Thyroid gland (tissue), 4 donors: ENCODE data around the gene MAGI1. TPM values are rescaled to one million over a fixed set of nuclear protein-coding genes. Genes with fewer than 3 reads are reported as not detected.
A peak's percentile ranks its signal among the peaks of the same experiment; 100 is the strongest.

Experiments used
- DNase-seq, 2 donors: peaks; one replicate each; pipeline ENCODE4 v3.0.0-alpha.2; 2019
- H3K27ac ChIP-seq, 3 donors: fragments of 200-600 bp; sonication (generic); 1 replicate in 2 of 3; 2 replicates in 1 of 3; pipeline ENCODE4 v1.5.1; 2016 to 2019; ENCODE audit warnings: mild to moderate bottlenecking in 1 of 3, moderate library complexity in 1 of 3
- H3K27me3 ChIP-seq: fragments of 200-600 bp; sonication (generic); one replicate; pipeline ENCODE4 v1.5.1; 2019
- H3K36me3 ChIP-seq, 2 donors: fragments of 200-600 bp; sonication (generic); one replicate each; pipeline ENCODE4 v1.5.1; 2016 to 2019
- H3K4me1 ChIP-seq, 2 donors: fragments of 200-600 bp; sonication (generic); one replicate each; pipeline ENCODE4 v1.5.1; 2017 to 2019
- H3K4me3 ChIP-seq, 3 donors: fragments of 200-600 bp; sonication (generic); replicated peaks in 1 of 3; 1 replicate in 2 of 3; 2 replicates in 1 of 3; pipeline ENCODE4 v1.5.1; 2016; ENCODE audit warnings: mild to moderate bottlenecking in 1 of 3
- H3K9me3 ChIP-seq: fragments of 200-600 bp; sonication (generic); one replicate; pipeline ENCODE4 v1.5.1; 2017
- POLR2A ChIP-seq, 2 donors: fragments of 450-650 bp; IDR thresholded peaks; one replicate each; pipeline ENCODE4 v1.6.1; 2017; ENCODE audit warnings: antibody characterized with exemption in 2 of 2, mild to moderate bottlenecking in 2 of 2, moderate library complexity in 1 of 2
- WGBS, 2 donors: methylation state at CpG; one replicate each; pipeline ENCODE4 v1.1.5; 2017; 5-methylcytosine and 5-hydroxymethylcytosine counted together
- intact Hi-C: fragments of 100-400 bp; cut with DNase I; formaldehyde crosslinking; loops from one replicate; pipeline ENCODE4 v1.15.1; 2023
- total RNA-seq, 4 donors: library from RNA; depleted of rRNA; stranded (reverse); fragments of >200 nt; gene quantifications; one replicate each; pipeline ENCODE4 v1.2.3, GENCODE V29; 2016
- TF ChIP-seq, protein P1 (sequence below), 6 experiments: fragments of 200-600 bp in 3 of 6; fragments of 450-650 bp in 3 of 6; sonication (generic) in 3 of 6; IDR thresholded peaks; one replicate each; pipeline ENCODE4 v1.5.1; 2016 to 2019; ENCODE audit warnings: antibody characterized with exemption in 6 of 6, mild to moderate bottlenecking in 2 of 6, inconsistent platforms in 1 of 6, moderate library complexity in 1 of 6

Gene MAGI1
- total RNA-seq, 4 donors from 2014 or later: 60.5 to 123 (median 87.5) TPM

DNA sequence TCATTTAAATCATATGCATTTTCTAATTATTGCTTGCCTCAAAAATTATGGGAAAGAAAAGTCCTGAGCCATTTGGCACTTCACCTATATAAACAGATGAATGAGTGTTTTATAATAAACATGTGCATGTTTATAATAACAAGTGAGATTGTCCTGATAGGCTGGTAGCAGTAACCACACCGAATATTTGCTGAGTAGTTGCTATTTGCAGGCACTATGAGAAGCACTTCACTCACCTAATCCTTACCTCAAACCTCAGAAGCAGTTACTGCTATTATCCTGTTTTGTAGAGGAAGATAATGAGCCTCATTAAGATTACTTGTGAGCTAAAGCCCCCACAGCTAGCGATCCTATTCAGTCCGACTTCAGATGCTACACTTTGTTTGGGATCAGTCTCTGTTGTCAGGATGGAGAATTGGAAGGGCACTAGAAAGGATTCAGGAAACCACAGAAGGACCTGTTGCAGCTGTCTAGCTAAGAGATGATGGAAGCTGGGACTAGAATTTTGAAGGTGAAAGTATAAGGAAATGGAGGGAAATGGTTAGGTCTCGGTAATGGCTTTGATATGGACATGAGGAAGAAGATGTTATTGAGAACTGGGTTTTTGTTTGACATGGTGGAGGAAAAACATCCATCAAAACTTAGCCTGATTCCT is 28.4 kb upstream of the MAGI1 start:
- DNase-seq: no peak
- H3K4me1 ChIP-seq: peaks cover 9 to 14% of the 10 kb centered on the region in 2 donors
- no peaks in the 10 kb centered on the region for H3K9me3 ChIP-seq
- intact Hi-C loops: no loop called here
- no peaks in the 10 kb centered on the region for H3K36me3 ChIP-seq
- H3K4me3 ChIP-seq: no peak overlapping the region
- WGBS, 2 donors: 63 to 65% methylated on average over 4 of the region's 4 CpGs
- H3K27me3 ChIP-seq: no peaks in the 10 kb centered on the region
- peak in 1 of 2 donors; percentile 18 for TF ChIP-seq POLR2A (IDR thresholded peaks at IDR 0.05)
- TF ChIP-seq, protein P1, sequence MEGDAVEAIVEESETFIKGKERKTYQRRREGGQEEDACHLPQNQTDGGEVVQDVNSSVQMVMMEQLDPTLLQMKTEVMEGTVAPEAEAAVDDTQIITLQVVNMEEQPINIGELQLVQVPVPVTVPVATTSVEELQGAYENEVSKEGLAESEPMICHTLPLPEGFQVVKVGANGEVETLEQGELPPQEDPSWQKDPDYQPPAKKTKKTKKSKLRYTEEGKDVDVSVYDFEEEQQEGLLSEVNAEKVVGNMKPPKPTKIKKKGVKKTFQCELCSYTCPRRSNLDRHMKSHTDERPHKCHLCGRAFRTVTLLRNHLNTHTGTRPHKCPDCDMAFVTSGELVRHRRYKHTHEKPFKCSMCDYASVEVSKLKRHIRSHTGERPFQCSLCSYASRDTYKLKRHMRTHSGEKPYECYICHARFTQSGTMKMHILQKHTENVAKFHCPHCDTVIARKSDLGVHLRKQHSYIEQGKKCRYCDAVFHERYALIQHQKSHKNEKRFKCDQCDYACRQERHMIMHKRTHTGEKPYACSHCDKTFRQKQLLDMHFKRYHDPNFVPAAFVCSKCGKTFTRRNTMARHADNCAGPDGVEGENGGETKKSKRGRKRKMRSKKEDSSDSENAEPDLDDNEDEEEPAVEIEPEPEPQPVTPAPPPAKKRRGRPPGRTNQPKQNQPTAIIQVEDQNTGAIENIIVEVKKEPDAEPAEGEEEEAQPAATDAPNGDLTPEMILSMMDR (IDR thresholded peaks at IDR 0.05): no peak
- H3K27ac ChIP-seq: no peak overlapping the region

- intact Hi-C loops: loop anchor here (10.0 kb wide), 1 partner anchor 70 kb away; no protein-coding TSS in a partner anchor
- TF ChIP-seq POLR2A (IDR thresholded peaks at IDR 0.05): no peak
- TF ChIP-seq, protein P1 (IDR thresholded peaks at IDR 0.05): no peak
- Histone ChIP-seq H3K36me3 (no peaks in the 10 kb centered on the region), H3K27me3 (no peaks in the 10 kb centered on the region), H3K4me3 (no peak overlapping the region), H3K4me1 (peaks cover 7 to 16% of the 10 kb centered on the region in 2 donors), H3K9me3 (no peaks in the 10 kb centered on the region), H3K27ac (peak overlapping the region in 1 of 3 donors; percentile 55)
- 51% methylated on average over 2 of the region's 2 CpGs for WGBS, 2 donors
- no peak for DNase-seq
Measured at GRCh38 chr3:66055289-66055688, 16.6 kb upstream of the MAGI1 start.

GRCh38 chr3:66053550-66054094 is 14.9 kb upstream of the MAGI1 start:
- H3K4me1 ChIP-seq: peaks cover 7 to 16% of the 10 kb centered on the region in 2 donors
- 39 to 48% methylated on average over 7 of the region's 7 CpGs for WGBS, 2 donors
- TF ChIP-seq, protein P1 (IDR thresholded peaks at IDR 0.05): no peak
- TF ChIP-seq POLR2A (IDR thresholded peaks at IDR 0.05): no peak
- H3K4me3 ChIP-seq: no peak overlapping the region
- intact Hi-C loops: loop anchor here (10.0 kb wide), 1 partner anchor 71 kb away; no protein-coding TSS in a partner anchor
- H3K9me3 ChIP-seq: no peaks in the 10 kb centered on the region
- peak; percentile 68 to 76 for DNase-seq
- H3K27me3 ChIP-seq: no peaks in the 10 kb centered on the region
- no peaks in the 10 kb centered on the region for H3K36me3 ChIP-seq
- H3K27ac ChIP-seq: peak overlapping the region; percentile 48 to 76 (median 55)

DNA sequence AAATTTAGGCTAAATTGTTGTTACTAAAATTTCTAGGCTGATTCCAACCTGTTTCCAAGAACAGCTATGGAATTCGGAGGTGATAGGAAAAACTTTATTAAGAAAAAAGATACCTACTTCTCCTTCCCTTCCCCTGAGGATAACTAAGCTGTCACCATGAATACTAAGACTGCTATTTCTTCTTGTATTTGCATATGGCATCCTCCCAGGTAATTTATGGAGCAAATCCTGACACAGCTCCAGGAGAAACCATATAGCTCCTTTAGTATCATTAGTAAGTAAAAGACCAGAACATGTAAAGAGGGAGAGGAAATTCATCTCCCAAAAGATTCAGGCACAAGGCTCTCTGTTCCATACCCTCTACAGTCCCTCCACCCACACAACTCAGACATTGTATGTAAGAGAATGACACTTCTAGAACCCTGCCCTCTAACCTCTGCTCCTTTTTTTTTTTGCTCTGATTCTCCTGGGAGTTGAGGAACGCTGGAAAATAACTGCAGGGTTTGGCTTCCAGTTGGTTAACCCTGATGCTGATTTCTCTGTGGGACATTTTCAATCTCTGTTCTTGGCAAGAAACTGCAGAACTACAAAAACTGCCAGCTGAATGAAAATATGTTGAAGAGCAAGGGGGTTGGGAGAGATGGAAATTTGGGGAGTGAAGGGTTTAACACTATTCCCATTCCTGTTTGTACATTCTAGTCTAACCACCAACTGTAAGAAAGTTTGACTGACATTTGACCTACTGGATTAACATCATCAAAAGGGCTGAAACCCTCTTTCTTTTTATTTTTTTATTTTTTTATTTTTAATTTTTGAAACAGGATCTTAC is 14.2 kb upstream of the MAGI1 start:
- intact Hi-C loops: loop anchor here (10.0 kb wide), 1 partner anchor 72 kb away; no protein-coding TSS in a partner anchor

More for the DNA sequence above, 14.2 kb upstream of the MAGI1 start:
- 45 to 52% methylated on average over 2 of the region's 2 CpGs for WGBS, 2 donors
- DNase-seq: no peak
- Histone ChIP-seq H3K36me3 (no peaks in the 10 kb centered on the region), H3K9me3 (no peaks in the 10 kb centered on the region), H3K4me1 (peaks cover 7 to 16% of the 10 kb centered on the region in 2 donors), H3K4me3 (no peak overlapping the region), H3K27ac (peak overlapping the region; percentile 48 to 76 (median 55)), H3K27me3 (no peaks in the 10 kb centered on the region)
- TF ChIP-seq, protein P1 (IDR thresholded peaks at IDR 0.05): no peak
- no peak for TF ChIP-seq POLR2A (IDR thresholded peaks at IDR 0.05)
